HEK293 (cell line): ENCODE measurements around the gene DEDD2.

Experiments
- CTCF ChIP-seq: fragments of 450-650 bp; formaldehyde crosslinking; IDR thresholded peaks from 2 replicates; pipeline ENCODE4 v1.5.1; 2016; ENCODE audit warnings: missing biosample characterization, missing genetic modification characterization
- ZBTB6 ChIP-seq: fragments of 450-650 bp; formaldehyde crosslinking; IDR thresholded peaks from 2 replicates; pipeline ENCODE4 v1.5.1; 2017; ENCODE audit warnings: missing biosample characterization, missing genetic modification characterization

- TF ChIP-seq CTCF (tag by site-specific recombination) (peak; percentile 93), ZBTB6 (tag by site-specific recombination) (0 out of 2 replicates have a peak, but pooled peaks have one; percentile 22)
These were observed 2.6 kb upstream of the DEDD2 start, which contains the start of gene ZNF526 for GRCh38 chr19:42219812-42220750.
